H9 (cell line): ENCODE measurements around the gene WT1. TPM values are rescaled to one million over a fixed set of nuclear protein-coding genes. Genes with fewer than 3 reads are reported as not detected.

Experiments
- DNase-seq: peaks from one replicate; pipeline ENCODE4 v3.0.0-alpha.2; 2017
- H2AFZ ChIP-seq: one replicate; pipeline ENCODE4 v1.6.1; 2013; ENCODE audit warnings: mild to moderate bottlenecking, low read length, control low read depth, moderate library complexity
- H2AK5ac ChIP-seq: 2 replicates; pipeline ENCODE4 v1.6.1; 2013; ENCODE audit warnings: low read length, control low read depth, mixed read lengths; ENCODE audit not compliant: insufficient read length
- H2BK120ac ChIP-seq: one replicate; pipeline ENCODE4 v1.6.1; 2013; ENCODE audit warnings: low read depth, mild to moderate bottlenecking, low read length, control low read depth, inconsistent platforms; ENCODE audit not compliant: poor library complexity, severe bottlenecking
- H2BK12ac ChIP-seq: 2 replicates; pipeline ENCODE4 v1.6.1; 2013; ENCODE audit warnings: low read length, control low read depth, mixed read lengths, low read depth; ENCODE audit not compliant: insufficient read length
- H2BK15ac ChIP-seq: 2 replicates; pipeline ENCODE4 v1.6.1; 2013; ENCODE audit warnings: low read depth, low read length, control low read depth
- H2BK20ac ChIP-seq: one replicate; pipeline ENCODE4 v1.6.1; 2013; ENCODE audit warnings: low read depth, mild to moderate bottlenecking, low read length, control low read depth, inconsistent platforms; ENCODE audit not compliant: poor library complexity, severe bottlenecking
- H2BK5ac ChIP-seq: 2 replicates; pipeline ENCODE4 v1.6.1; 2013; ENCODE audit warnings: low read length, control low read depth, mixed read lengths; ENCODE audit not compliant: insufficient read length
- H3K14ac ChIP-seq: 2 replicates; pipeline ENCODE4 v1.6.1; 2013; ENCODE audit warnings: low read length, control low read depth; ENCODE audit not compliant: insufficient read depth
- H3K18ac ChIP-seq: 2 replicates; pipeline ENCODE4 v1.6.1; 2013; ENCODE audit warnings: low read depth, mild to moderate bottlenecking, mixed read lengths, low read length, control low read depth; ENCODE audit not compliant: insufficient read length
- H3K23ac ChIP-seq: 2 replicates; pipeline ENCODE4 v1.6.1; 2013; ENCODE audit warnings: low read length, control low read depth, mixed read lengths, low read depth; ENCODE audit not compliant: insufficient read length
- H3K23me2 ChIP-seq: 2 replicates; pipeline ENCODE4 v1.6.1; 2013; ENCODE audit warnings: low read depth, mild to moderate bottlenecking, mixed read lengths, low read length, control low read depth; ENCODE audit not compliant: insufficient read length, poor library complexity, severe bottlenecking
- H3K27ac ChIP-seq: 2 replicates; pipeline ENCODE4 v1.5.1; 2013; ENCODE audit warnings: low read length, control low read depth, mixed read lengths, low read depth; ENCODE audit not compliant: insufficient read length
- H3K27me3 ChIP-seq: 2 replicates; pipeline ENCODE4 v1.6.1; 2013; ENCODE audit warnings: low read length, control low read depth, inconsistent platforms; ENCODE audit not compliant: insufficient read depth
- H3K4ac ChIP-seq: 2 replicates; pipeline ENCODE4 v1.6.1; 2013; ENCODE audit warnings: low read depth, mild to moderate bottlenecking, control low read depth, inconsistent platforms, low read length, moderate library complexity
- H3K4me1 ChIP-seq: 2 replicates; pipeline ENCODE4 v1.6.1; 2013; ENCODE audit warnings: low read length, control low read depth, inconsistent platforms; ENCODE audit not compliant: insufficient read depth
- H3K4me2 ChIP-seq: 2 replicates; pipeline ENCODE4 v1.6.1; 2013; ENCODE audit warnings: low read length, control low read depth, mixed read lengths; ENCODE audit not compliant: insufficient read length, insufficient read depth
- H3K56ac ChIP-seq: 2 replicates; pipeline ENCODE4 v1.6.1; 2013; ENCODE audit warnings: low read depth, mild to moderate bottlenecking, mixed read lengths, low read length, control low read depth; ENCODE audit not compliant: insufficient read length
- H3K79me1 ChIP-seq: 2 replicates; pipeline ENCODE4 v1.6.1; 2013; ENCODE audit warnings: low read depth, mild to moderate bottlenecking, moderate library complexity, low read length, control low read depth, inconsistent platforms; ENCODE audit not compliant: insufficient read depth, poor library complexity, severe bottlenecking
- H3K79me2 ChIP-seq: 2 replicates; pipeline ENCODE4 v1.6.1; 2013; ENCODE audit warnings: low read length, control low read depth, inconsistent platforms; ENCODE audit not compliant: insufficient read depth
- H3K9ac ChIP-seq: 2 replicates; pipeline ENCODE4 v1.6.1; 2013; ENCODE audit warnings: low read length, control low read depth, mixed read lengths; ENCODE audit not compliant: insufficient read length; ENCODE audit errors: extremely low read depth
- H3K9me3 ChIP-seq: one replicate; pipeline ENCODE4 v1.6.1; 2013; ENCODE audit warnings: low read depth, low read length, inconsistent platforms; ENCODE audit not compliant: control insufficient read depth
- H3T11ph ChIP-seq: one replicate; pipeline ENCODE4 v1.6.1; 2013; ENCODE audit warnings: mild to moderate bottlenecking, low read length, control low read depth, inconsistent platforms
- H4K20me1 ChIP-seq: one replicate; pipeline ENCODE4 v1.6.1; 2013; ENCODE audit not compliant: control insufficient read depth, insufficient read length, insufficient read depth
- H4K5ac ChIP-seq: 2 replicates; pipeline ENCODE4 v1.6.1; 2013; ENCODE audit warnings: low read depth, mild to moderate bottlenecking, mixed read lengths, low read length, control low read depth; ENCODE audit not compliant: insufficient read length
- H4K8ac ChIP-seq: replicated peaks from 2 replicates; pipeline ENCODE4 v1.6.1; 2013; ENCODE audit warnings: low read length, control low read depth, mixed read lengths, low read depth; ENCODE audit not compliant: insufficient read length
- H4K91ac ChIP-seq: 2 replicates; pipeline ENCODE4 v1.6.1; 2013; ENCODE audit warnings: low read depth, mild to moderate bottlenecking, moderate library complexity, mixed read lengths, low read length, control low read depth; ENCODE audit not compliant: insufficient read length
- H3K27ac Mint-ChIP-seq, 3 experiments: 2 replicates in 2 of 3; 3 replicates in 1 of 3; pipeline ENCODE4 v1.8.0; 2020 to 2021; ENCODE audit warnings: mixed read lengths in 3 of 3, mild to moderate bottlenecking in 1 of 3, moderate library complexity in 1 of 3
- H3K27me3 Mint-ChIP-seq: 2 replicates; pipeline ENCODE4 v1.8.0; 2021; ENCODE audit warnings: low read depth, mild to moderate bottlenecking, moderate library complexity, mixed read lengths
- H3K36me3 Mint-ChIP-seq, 3 experiments: 2 replicates in 2 of 3; 3 replicates in 1 of 3; pipeline ENCODE4 v1.8.0; 2020 to 2021; ENCODE audit warnings: low read depth in 3 of 3, mixed read lengths in 3 of 3; ENCODE audit not compliant: insufficient read depth in 1 of 3
- H3K4me1 Mint-ChIP-seq, 2 experiments: 2 replicates each; pipeline ENCODE4 v1.8.0; 2020; ENCODE audit warnings: mixed read lengths in 2 of 2
- H3K4me3 Mint-ChIP-seq, 2 experiments: 2 replicates in 1 of 2; 3 replicates in 1 of 2; pipeline ENCODE4 v1.8.0; 2020 to 2021; ENCODE audit warnings: mild to moderate bottlenecking in 2 of 2, mixed read lengths in 2 of 2, moderate library complexity in 1 of 2
- H3K9me3 Mint-ChIP-seq, 2 experiments: 2 replicates in 1 of 2; 3 replicates in 1 of 2; pipeline ENCODE4 v1.8.0; 2020; ENCODE audit warnings: mild to moderate bottlenecking in 2 of 2, mixed read lengths in 2 of 2, moderate library complexity in 1 of 2
- CTCF ChIP-seq: fragments of 200-600 bp; sonication (generic); conservative IDR thresholded peaks from 3 replicates; pipeline ENCODE4 v1.8.0; 2021; ENCODE audit warnings: antibody characterized with exemption, mild to moderate bottlenecking
- WGBS: extraction: QIAGEN DNeasy Blood & Tissue Kit; methylation state at CpG from one replicate; pipeline ENCODE4 v1.1.7; 2013; ENCODE audit warnings: missing lambda C conversion rate, low lambda C conversion rate, mixed read lengths; ENCODE audit not compliant: insufficient read length; ENCODE audit errors: extremely low coverage; 5-methylcytosine and 5-hydroxymethylcytosine counted together
- total RNA-seq: library from RNA; stranded (reverse); gene quantifications from 2 replicates; pipeline ENCODE4 v1.2.1, GENCODE V29; 2021

Gene WT1
- total RNA-seq, 1 experiment from 2014 or later = 0.20 TPM

- Mint-ChIP-seq H3K27me3 (peaks cover 59% of the 10 kb centered on the region), H3K36me3 (no peaks in the 10 kb centered on the region), H3K4me1 (peaks cover 4% of the 10 kb centered on the region in 2 experiments; a peak in 3 of 4 replicates), H3K27ac (no peak overlapping the region), H3K4me3 (no peak overlapping the region), H3K9me3 (no peaks in the 10 kb centered on the region)
- Histone ChIP-seq H3K9me3 (no peaks in the 10 kb centered on the region), H3K56ac (no peak overlapping the region), H3K4me1 (no peaks in the 10 kb centered on the region), H3K23me2 (no peaks in the 10 kb centered on the region), H3K79me2 (no peaks in the 10 kb centered on the region), H4K8ac (no peak overlapping the region), H2BK5ac (no peak overlapping the region), H2BK15ac (no peak overlapping the region), H4K5ac (no peak overlapping the region), H4K91ac (no peak overlapping the region), H3K9ac (no peak overlapping the region), H3K4ac (no peak overlapping the region), H2AFZ (no peak overlapping the region), H3K27ac (no peak overlapping the region), H2BK120ac (no peak overlapping the region), H3T11ph (no peak overlapping the region), H3K79me1 (no peaks in the 10 kb centered on the region), H3K4me2 (no peak overlapping the region), H3K23ac (no peak overlapping the region), H2AK5ac (no peak overlapping the region), H2BK12ac (no peak overlapping the region), H3K18ac (no peak overlapping the region), H3K14ac (no peak overlapping the region), H4K20me1 (no peaks in the 10 kb centered on the region), H3K27me3 (peaks cover 17% of the 10 kb centered on the region), H2BK20ac (no peak overlapping the region)
- TF ChIP-seq CTCF = no peak
- WGBS = no CpG with 5 or more reads among the region's 6 CpGs
- DNase-seq = no peak
Observed at GRCh38 chr11:32446227-32446626, 10.9 kb upstream of the WT1 start.
